ENCODE results near the gene STARD5. TPM values are rescaled to one million over a fixed set of nuclear protein-coding genes. Genes with fewer than 3 reads are reported as not detected.

STARD5 gene
- polyA plus RNA-seq, 1 experiment: 5.9 TPM

- CTCF ChIA-PET: interaction anchor here (2.4 to 3.1 kb wide), 2 partner anchors 55 to 64 kb away, joined by 9 to 14 read pairs; no protein-coding TSS in a partner anchor
- no peak for TF ChIP-seq CTCF (IDR thresholded peaks at IDR 0.05; ENCODE audit: insufficient read depth, low read depth, low read length)
- POLR2A ChIA-PET: no interaction called here
- no peaks in the 10 kb centered on the region for H3K36me3 ChIP-seq (ENCODE audit: control insufficient read depth, insufficient read depth, low read length)
- no peak for DNase-seq (ENCODE audit: low read depth)
- H3K4me3 ChIP-seq (ENCODE audit: low read depth, low read length): no peak overlapping the region
- H3K27me3 ChIP-seq (ENCODE audit: control insufficient read depth, insufficient read depth, low read length): peaks cover 1% of the 10 kb centered on the region; the same call in 1 of the 2 replicates
Observed at GRCh38 chr15:81330366-81331090, 6.6 kb upstream of the STARD5 start.

- Histone ChIP-seq H3K4me3 (ENCODE audit: low read depth, low read length) (no peak overlapping the region), H3K36me3 (ENCODE audit: control insufficient read depth, insufficient read depth, low read length) (no peaks in the 10 kb centered on the region), H3K27me3 (ENCODE audit: control insufficient read depth, insufficient read depth, low read length) (peaks cover 1% of the 10 kb centered on the region; the same call in 1 of the 2 replicates)
- CTCF ChIA-PET: interaction anchor here (1.5 to 2.4 kb wide), 2 partner anchors 63 to 72 kb away, joined by 5 to 9 read pairs; no protein-coding TSS in a partner anchor
- no peak for DNase-seq (ENCODE audit: low read depth)
- POLR2A ChIA-PET: no interaction called here
- TF ChIP-seq CTCF (IDR thresholded peaks at IDR 0.05; ENCODE audit: insufficient read depth, low read depth, low read length): no peak
Observed at GRCh38 chr15:81329446-81329845, 5.5 kb upstream of the STARD5 start.

- peak; percentile 80 for DNase-seq (ENCODE audit: low read depth)
- H3K4me3 ChIP-seq (ENCODE audit: low read depth, low read length): no peak overlapping the region
- ChIA-PET POLR2A (interaction anchor here (1.4 kb wide), 1 partner anchor 15 kb away, joined by 6 read pairs; no protein-coding TSS in a partner anchor), CTCF (interaction anchor here (0.7 to 2.3 kb wide), 12 partner anchors 9 to 172 kb away, joined by 3 to 14 read pairs (median 4); no protein-coding TSS in a partner anchor)
- no peak for TF ChIP-seq CTCF (IDR thresholded peaks at IDR 0.05; ENCODE audit: insufficient read depth, low read depth, low read length)
- H3K27me3 ChIP-seq (ENCODE audit: control insufficient read depth, insufficient read depth, low read length): peaks cover 1% of the 10 kb centered on the region; the same call in 1 of the 2 replicates
- no peaks in the 10 kb centered on the region for H3K36me3 ChIP-seq (ENCODE audit: control insufficient read depth, insufficient read depth, low read length)
Observed at GRCh38 chr15:81327516-81327915, 3.6 kb upstream of the STARD5 start.

- CTCF ChIA-PET: interaction anchor here (0.9 to 2.3 kb wide), 8 partner anchors 8 to 140 kb away, joined by 3 to 14 read pairs (median 4); no protein-coding TSS in a partner anchor
- Histone ChIP-seq H3K27me3 (ENCODE audit: control insufficient read depth, insufficient read depth, low read length) (no peaks in the 10 kb centered on the region), H3K36me3 (ENCODE audit: control insufficient read depth, insufficient read depth, low read length) (peaks cover 2% of the 10 kb centered on the region; the same call in 1 of the 2 replicates), H3K4me3 (ENCODE audit: low read depth, low read length) (no peak overlapping the region)
- DNase-seq (ENCODE audit: low read depth): no peak
- POLR2A ChIA-PET: interaction anchor here (0.6 to 1.4 kb wide), 2 partner anchors 14 to 201 kb away, joined by 3 to 6 read pairs; no protein-coding TSS in a partner anchor
- TF ChIP-seq CTCF (IDR thresholded peaks at IDR 0.05; ENCODE audit: insufficient read depth, low read depth, low read length): no peak
Observed at GRCh38 chr15:81326466-81327212, 2.7 kb upstream of the STARD5 start.

GRCh38 chr15:81323559-81323943 lies 390 bp downstream of the STARD5 start:
- H3K36me3 ChIP-seq (ENCODE audit: control insufficient read depth, insufficient read depth, low read length): peaks cover 4% of the 10 kb centered on the region; the same call in 1 of the 2 replicates
- no peaks in the 10 kb centered on the region for H3K27me3 ChIP-seq (ENCODE audit: control insufficient read depth, insufficient read depth, low read length)
- CTCF ChIA-PET: interaction anchor here (0.8 to 1.0 kb wide), 3 partner anchors 27 to 168 kb away, joined by 3 read pairs; no protein-coding TSS in a partner anchor
- no peak for DNase-seq (ENCODE audit: low read depth)
- TF ChIP-seq CTCF (IDR thresholded peaks at IDR 0.05; ENCODE audit: insufficient read depth, low read depth, low read length): no peak
- POLR2A ChIA-PET: interaction anchor here (0.9 kb wide), 1 partner anchor 10 kb away, joined by 4 read pairs; no protein-coding TSS in a partner anchor
- peak overlapping the region; percentile 83 for H3K4me3 ChIP-seq (ENCODE audit: low read depth, low read length)

All from BJ (cell line).